ENCODE measurements around the gene STX18. TPM values are rescaled to one million over a fixed set of nuclear protein-coding genes. Genes with fewer than 3 reads are reported as not detected.
"Not testable (repeated sequence)": the region's sequence is repeated elsewhere in the genome, so short reads cannot be mapped to it uniquely, and the experiment has no call there.

STX18 gene
- total RNA-seq, 2 experiments from 2014 or later = 19.5 to 20.0 TPM

GRCh38 chr4:4559596-4559995 lies 17.7 kb upstream of the STX18 start:
- ATAC-seq (no peak), DNase-seq (no peak)
- no peak overlapping the region for H3K4me3 Mint-ChIP-seq
- CTCF ChIA-PET = interaction anchor here (1.6 kb wide), 1 partner anchor 14 kb away, joined by 3 read pairs; no protein-coding TSS in a partner anchor
- H3K27me3 Mint-ChIP-seq = no peaks in the 10 kb centered on the region
- peaks cover 12% of the 10 kb centered on the region for H3K36me3 Mint-ChIP-seq (ENCODE audit: low read depth)
- POLR2A ChIA-PET = no interaction called here
- TF ChIP-seq, protein P1, sequence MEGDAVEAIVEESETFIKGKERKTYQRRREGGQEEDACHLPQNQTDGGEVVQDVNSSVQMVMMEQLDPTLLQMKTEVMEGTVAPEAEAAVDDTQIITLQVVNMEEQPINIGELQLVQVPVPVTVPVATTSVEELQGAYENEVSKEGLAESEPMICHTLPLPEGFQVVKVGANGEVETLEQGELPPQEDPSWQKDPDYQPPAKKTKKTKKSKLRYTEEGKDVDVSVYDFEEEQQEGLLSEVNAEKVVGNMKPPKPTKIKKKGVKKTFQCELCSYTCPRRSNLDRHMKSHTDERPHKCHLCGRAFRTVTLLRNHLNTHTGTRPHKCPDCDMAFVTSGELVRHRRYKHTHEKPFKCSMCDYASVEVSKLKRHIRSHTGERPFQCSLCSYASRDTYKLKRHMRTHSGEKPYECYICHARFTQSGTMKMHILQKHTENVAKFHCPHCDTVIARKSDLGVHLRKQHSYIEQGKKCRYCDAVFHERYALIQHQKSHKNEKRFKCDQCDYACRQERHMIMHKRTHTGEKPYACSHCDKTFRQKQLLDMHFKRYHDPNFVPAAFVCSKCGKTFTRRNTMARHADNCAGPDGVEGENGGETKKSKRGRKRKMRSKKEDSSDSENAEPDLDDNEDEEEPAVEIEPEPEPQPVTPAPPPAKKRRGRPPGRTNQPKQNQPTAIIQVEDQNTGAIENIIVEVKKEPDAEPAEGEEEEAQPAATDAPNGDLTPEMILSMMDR (IDR thresholded peaks at IDR 0.05) = no peak
- no peak overlapping the region for H3K27ac Mint-ChIP-seq
- no peaks in the 10 kb centered on the region for H3K4me1 Mint-ChIP-seq (ENCODE audit: low read depth)
- H3K9me3 Mint-ChIP-seq = no peaks in the 10 kb centered on the region
- intact Hi-C loops (cut with micrococcal nuclease) = no loop called here

DNA sequence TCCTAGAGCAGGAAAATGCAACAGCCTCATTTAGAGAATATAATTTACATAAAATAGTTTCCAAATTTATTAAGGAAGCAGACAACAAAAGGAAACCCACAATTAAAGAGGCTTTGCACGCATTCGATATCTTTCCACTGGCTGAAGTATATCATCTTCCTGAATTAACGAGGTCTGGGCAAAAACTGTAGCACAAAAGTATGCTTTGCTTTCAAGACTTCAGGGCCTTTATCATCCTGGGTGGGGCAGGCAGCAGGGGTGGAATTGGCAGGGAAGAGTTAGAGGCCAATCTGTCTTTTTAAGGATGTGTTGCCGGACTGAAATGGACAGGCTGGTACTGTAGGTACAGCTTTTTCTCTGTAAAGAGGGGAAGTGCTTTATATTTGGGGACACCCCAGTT lies 17.0 kb upstream of the STX18 start:
- Mint-ChIP-seq H3K27me3 (no peaks in the 10 kb centered on the region), H3K4me1 (ENCODE audit: low read depth) (no peaks in the 10 kb centered on the region), H3K9me3 (no peaks in the 10 kb centered on the region), H3K4me3 (no peak overlapping the region), H3K27ac (no peak overlapping the region), H3K36me3 (ENCODE audit: low read depth) (peaks cover 17% of the 10 kb centered on the region)
- ChIA-PET CTCF (interaction anchor here (1.6 kb wide), 1 partner anchor 15 kb away, joined by 3 read pairs; no protein-coding TSS in a partner anchor), POLR2A (interaction anchor here (1.2 kb wide), 1 partner anchor 17 kb away, joined by 3 read pairs; the partner anchor contains the start of gene STX18)
- no peak for DNase-seq
- intact Hi-C loops (cut with micrococcal nuclease) = no loop called here
- TF ChIP-seq, protein P1 (IDR thresholded peaks at IDR 0.05) = no peak
- no peak for ATAC-seq

GRCh38 chr4:4555916-4556315 lies 14.1 kb upstream of the STX18 start:
- peaks cover 36% of the 10 kb centered on the region for H3K36me3 Mint-ChIP-seq (ENCODE audit: low read depth)
- no peaks in the 10 kb centered on the region for H3K4me1 Mint-ChIP-seq (ENCODE audit: low read depth)
- H3K9me3 Mint-ChIP-seq = no peaks in the 10 kb centered on the region
- TF ChIP-seq, protein P1 (IDR thresholded peaks at IDR 0.05) = no peak
- CTCF ChIA-PET = interaction anchor here (0.8 to 1.4 kb wide), 2 partner anchors 8 to 14 kb away, joined by 3 read pairs; no protein-coding TSS in a partner anchor
- ATAC-seq = no peak
- no peak overlapping the region for H3K27ac Mint-ChIP-seq
- intact Hi-C loops (cut with micrococcal nuclease) = no loop called here
- no peaks in the 10 kb centered on the region for H3K27me3 Mint-ChIP-seq
- DNase-seq = no peak
- POLR2A ChIA-PET = interaction anchor here (0.7 kb wide), 1 partner anchor 13 kb away, joined by 3 read pairs; no protein-coding TSS in a partner anchor
- no peak overlapping the region for H3K4me3 Mint-ChIP-seq

- ChIA-PET POLR2A (interaction anchor here (1.7 kb wide), 1 partner anchor 12 kb away, joined by 4 read pairs; no protein-coding TSS in a partner anchor), CTCF (interaction anchor here (1.3 to 1.5 kb wide), 3 partner anchors 10 to 66 kb away, joined by 3 to 6 read pairs (median 4); partner anchors contain the start of gene STX18)
- intact Hi-C loops (cut with micrococcal nuclease) = no loop called here
- Mint-ChIP-seq H3K27ac (no peak overlapping the region), H3K4me3 (no peak overlapping the region), H3K36me3 (ENCODE audit: low read depth) (peaks cover 50% of the 10 kb centered on the region), H3K27me3 (no peaks in the 10 kb centered on the region), H3K9me3 (no peaks in the 10 kb centered on the region), H3K4me1 (ENCODE audit: low read depth) (no peaks in the 10 kb centered on the region)
- ATAC-seq (no peak), DNase-seq (no peak)
- TF ChIP-seq, protein P1 (IDR thresholded peaks at IDR 0.05) = no peak
Observed at GRCh38 chr4:4554234-4554633, 12.4 kb upstream of the STX18 start.

DNA sequence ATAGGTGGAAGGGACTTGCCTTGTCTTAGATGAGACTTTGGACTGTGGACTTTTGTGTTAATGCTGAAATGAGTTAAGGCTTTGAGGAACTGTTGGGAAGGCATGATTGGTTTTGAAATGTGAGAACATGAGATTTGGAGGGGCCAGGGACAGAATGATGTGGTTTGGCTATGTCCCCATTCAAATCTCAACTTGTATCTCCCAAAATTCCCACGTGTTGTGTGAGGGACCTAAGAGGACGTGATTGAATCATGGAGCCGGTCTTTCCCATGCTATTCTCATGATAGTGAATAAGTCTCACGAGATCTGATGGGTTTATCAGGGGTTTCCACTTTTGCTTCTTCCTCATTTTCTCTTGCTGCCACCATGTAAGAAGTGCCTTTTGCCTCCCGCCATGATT lies 10.2 kb upstream of the STX18 start:
- CTCF ChIA-PET; H3K27ac Mint-ChIP-seq; POLR2A ChIA-PET; DNase-seq; H3K9me3 Mint-ChIP-seq; H3K27me3 Mint-ChIP-seq; H3K4me3 Mint-ChIP-seq; ATAC-seq; H3K4me1 Mint-ChIP-seq (ENCODE audit: low read depth); intact Hi-C loops (cut with micrococcal nuclease): not testable (repeated sequence)
- peaks cover 60% of the 10 kb centered on the region for H3K36me3 Mint-ChIP-seq (ENCODE audit: low read depth)

DNA sequence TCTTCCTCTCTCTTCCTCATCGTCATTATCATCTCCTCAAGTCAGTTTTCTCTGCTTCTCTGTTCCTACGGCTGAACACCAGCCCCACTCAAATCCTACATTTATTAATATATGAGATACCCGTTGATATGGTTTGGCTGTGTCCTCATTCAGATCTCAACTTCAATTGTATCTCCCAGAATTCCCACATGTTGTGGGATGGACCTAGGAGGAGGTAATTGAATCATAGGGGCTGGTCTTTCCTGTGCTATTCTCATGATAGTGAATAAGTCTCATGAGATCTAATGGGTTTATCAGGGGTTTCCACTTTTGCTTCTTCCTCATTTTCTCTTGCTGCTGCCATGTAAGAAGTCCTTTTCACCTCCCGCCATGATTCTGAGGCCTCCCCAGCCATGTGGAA lies 8.3 kb upstream of the STX18 start:
- H3K27me3 Mint-ChIP-seq; POLR2A ChIA-PET; H3K27ac Mint-ChIP-seq; H3K4me1 Mint-ChIP-seq (ENCODE audit: low read depth); CTCF ChIA-PET; DNase-seq; H3K9me3 Mint-ChIP-seq; H3K4me3 Mint-ChIP-seq; intact Hi-C loops (cut with micrococcal nuclease); ATAC-seq: not testable (repeated sequence)
- peaks cover 68% of the 10 kb centered on the region for H3K36me3 Mint-ChIP-seq (ENCODE audit: low read depth)

Measured in activated CD8-positive, alpha-beta T cell treated with anti-CD3 and anti-CD28 coated beads for 36 hours (primary cell).